GM10248 (cell line): ENCODE results near the gene ZKSCAN8.

Experiments
- CTCF ChIA-PET: fragments of 300-600 bp; sonication (Branson Sonifier 250); formaldehyde crosslinking; extraction: SDS; loops from one replicate; lab custom pipeline; 2021; ENCODE audit warnings: antibody characterized with exemption; lab: Yijun Ruan, JAX
- POLR2A ChIA-PET: fragments of 350-650 bp; sonication (Branson Sonifier 250); formaldehyde crosslinking; extraction: SDS; loops from one replicate; lab custom pipeline; 2020; ENCODE audit warnings: antibody characterized with exemption; lab: Yijun Ruan, JAX
- DNase-seq: peaks from one replicate; pipeline ENCODE4 v3.0.0; 2012; ENCODE audit errors: extremely low spot score
- TF ChIP-seq, protein P1 (sequence below): IDR thresholded peaks from 2 replicates; pipeline ENCODE4 v1.5.1; 2012; ENCODE audit warnings: mild to moderate bottlenecking, low read depth; ENCODE audit errors: extremely low read depth, missing control alignments, control extremely low read depth

Gene ZKSCAN8

GRCh38 chr6:28165563-28165962, 23.9 kb downstream of the ZKSCAN8 start:
- TF ChIP-seq, protein P1, sequence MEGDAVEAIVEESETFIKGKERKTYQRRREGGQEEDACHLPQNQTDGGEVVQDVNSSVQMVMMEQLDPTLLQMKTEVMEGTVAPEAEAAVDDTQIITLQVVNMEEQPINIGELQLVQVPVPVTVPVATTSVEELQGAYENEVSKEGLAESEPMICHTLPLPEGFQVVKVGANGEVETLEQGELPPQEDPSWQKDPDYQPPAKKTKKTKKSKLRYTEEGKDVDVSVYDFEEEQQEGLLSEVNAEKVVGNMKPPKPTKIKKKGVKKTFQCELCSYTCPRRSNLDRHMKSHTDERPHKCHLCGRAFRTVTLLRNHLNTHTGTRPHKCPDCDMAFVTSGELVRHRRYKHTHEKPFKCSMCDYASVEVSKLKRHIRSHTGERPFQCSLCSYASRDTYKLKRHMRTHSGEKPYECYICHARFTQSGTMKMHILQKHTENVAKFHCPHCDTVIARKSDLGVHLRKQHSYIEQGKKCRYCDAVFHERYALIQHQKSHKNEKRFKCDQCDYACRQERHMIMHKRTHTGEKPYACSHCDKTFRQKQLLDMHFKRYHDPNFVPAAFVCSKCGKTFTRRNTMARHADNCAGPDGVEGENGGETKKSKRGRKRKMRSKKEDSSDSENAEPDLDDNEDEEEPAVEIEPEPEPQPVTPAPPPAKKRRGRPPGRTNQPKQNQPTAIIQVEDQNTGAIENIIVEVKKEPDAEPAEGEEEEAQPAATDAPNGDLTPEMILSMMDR = no peak
- ChIA-PET CTCF (interaction anchor here (1.0 to 1.4 kb wide), 3 partner anchors 10 to 13 kb away, joined by 3 to 4 read pairs (median 3); no protein-coding TSS in a partner anchor), POLR2A (no interaction called here)
- no peak for DNase-seq

DNA sequence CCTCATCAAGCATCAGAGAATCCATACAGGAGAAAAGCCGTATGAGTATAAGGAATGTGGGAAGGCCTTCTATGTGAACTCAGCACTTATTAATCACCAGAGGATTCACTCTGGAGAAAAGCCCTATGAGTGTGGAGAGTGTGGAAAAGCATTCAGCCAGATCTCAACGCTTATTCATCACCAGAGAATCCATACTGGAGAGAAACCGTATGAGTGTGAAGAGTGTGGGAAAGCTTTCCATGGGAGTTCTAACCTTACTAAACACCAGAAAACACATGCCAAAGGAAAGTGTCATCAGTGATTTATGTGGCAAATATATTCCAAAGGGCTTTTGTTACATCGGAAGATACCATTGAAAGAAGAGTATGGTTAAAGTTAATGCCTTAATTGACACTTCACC, 25.4 kb downstream of the ZKSCAN8 start:
- ChIA-PET CTCF (interaction anchor here (1.2 to 1.4 kb wide), 3 partner anchors 8 to 175 kb away, joined by 3 to 4 read pairs (median 3); no protein-coding TSS in a partner anchor), POLR2A (no interaction called here)
- no peak for DNase-seq
- TF ChIP-seq, protein P1 = no peak

DNA sequence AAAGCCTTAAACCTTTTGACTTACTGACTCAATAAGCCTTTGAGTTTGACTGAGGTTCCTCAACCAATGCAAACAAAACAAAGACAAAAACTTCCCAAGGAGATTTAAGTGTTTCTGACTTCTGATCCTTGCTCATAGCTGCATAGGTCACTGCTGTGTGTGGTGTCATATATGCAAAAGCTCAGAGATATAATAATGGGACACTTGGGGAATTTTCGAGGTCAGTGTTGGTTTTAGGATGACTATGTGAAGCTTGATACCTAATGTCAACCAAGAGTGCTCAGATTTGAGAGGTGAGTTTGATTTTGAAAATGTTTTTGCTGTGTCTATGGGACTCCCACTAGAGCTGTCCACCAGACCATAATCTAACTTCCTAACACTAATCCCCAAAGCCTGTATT, 26.2 kb downstream of the ZKSCAN8 start:
- ChIA-PET CTCF (interaction anchor here (1.2 to 1.8 kb wide), 2 partner anchors 174 to 188 kb away, joined by 3 to 8 read pairs; no protein-coding TSS in a partner anchor), POLR2A (interaction anchor here (0.8 kb wide), 1 partner anchor 113 kb away, joined by 3 read pairs; the partner anchor contains the start of gene PGBD1)
- no peak for DNase-seq
- TF ChIP-seq, protein P1 = no peak

- ChIA-PET POLR2A (no interaction called here), CTCF (no interaction called here)
- TF ChIP-seq, protein P1 = no peak
- no peak for DNase-seq
Observed at GRCh38 chr6:28171271-28171670, 29.6 kb downstream of the ZKSCAN8 start.

GRCh38 chr6:28172006-28172405, 30.3 kb downstream of the ZKSCAN8 start:
- ChIA-PET CTCF (interaction anchor here (1.2 kb wide), 1 partner anchor 13 kb away, joined by 3 read pairs; no protein-coding TSS in a partner anchor), POLR2A (no interaction called here)
- DNase-seq = no peak
- TF ChIP-seq, protein P1 = no peak

DNA sequence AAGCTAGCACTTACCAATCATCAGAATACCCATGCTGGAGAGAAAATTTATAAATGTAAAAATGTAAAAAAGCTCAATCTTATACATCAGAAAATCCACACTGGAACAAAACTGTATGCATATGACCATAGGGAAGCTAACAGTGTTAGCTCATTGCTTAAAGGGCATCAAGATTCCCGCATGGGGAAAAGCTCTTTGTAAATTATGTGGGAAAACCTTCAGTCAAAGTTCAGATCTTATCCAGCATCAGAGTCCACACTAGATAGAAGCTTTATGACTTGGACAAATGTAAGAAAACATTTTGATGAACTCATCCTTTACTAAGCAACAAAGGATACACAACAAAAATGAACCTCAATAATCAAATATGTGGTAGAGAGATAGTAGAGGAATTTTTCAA, 34.7 kb downstream of the ZKSCAN8 start:
- ChIA-PET CTCF (interaction anchor here (0.9 to 1.0 kb wide), 2 partner anchors 11 to 180 kb away, joined by 3 read pairs; no protein-coding TSS in a partner anchor), POLR2A (no interaction called here)
- DNase-seq = no peak
- TF ChIP-seq, protein P1 = no peak

DNA sequence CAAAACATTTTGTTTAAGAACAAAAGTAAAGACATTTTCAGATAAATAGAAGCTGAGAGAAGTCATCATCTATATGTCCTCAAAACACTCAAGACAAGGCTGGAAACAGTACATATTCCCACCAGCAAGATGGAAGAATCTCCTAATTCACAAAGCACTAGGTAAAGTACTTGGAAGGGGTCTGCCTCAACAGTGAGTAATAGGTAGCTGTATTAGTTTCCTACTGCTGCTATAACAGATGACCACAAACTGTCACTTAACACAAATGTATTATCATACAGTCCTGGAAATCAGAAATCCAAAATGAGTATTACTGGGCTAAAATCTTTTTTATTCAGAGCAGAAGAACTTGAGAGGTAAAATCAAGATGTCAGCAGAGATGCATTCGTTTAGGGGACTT, 40.6 kb downstream of the ZKSCAN8 start:
- TF ChIP-seq, protein P1 = no peak
- CTCF ChIA-PET = no interaction called here
- no peak for DNase-seq
- POLR2A ChIA-PET = no interaction called here
